ENCODE results near the gene SF1.

GRCh38 chr11:64754919-64755662 is 23.3 kb downstream of the SF1 start:
- TF ChIP-seq CTCF (conservative IDR thresholded peaks at IDR 0.05; ENCODE audit: low read length) (no peak), EZH2phosphoT487 (IDR thresholded peaks at IDR 0.05; ENCODE audit: borderline replicate concordance) (no peak)
